HG02981 (cell line): ENCODE data around the gene SLAMF1.
A peak's percentile ranks its signal among the peaks of the same experiment; 100 is the strongest.
"Not testable (repeated sequence)": the region's sequence is repeated elsewhere in the genome, so short reads cannot be mapped to it uniquely, and the experiment has no call there.

Source experiments
- ATAC-seq: cut with Tn5 transposase; IDR thresholded peaks from one replicate; pipeline ENCODE4 v1.9.1; 2021; ENCODE audit warnings: mild to moderate bottlenecking, moderate library complexity; ENCODE audit not compliant: unreplicated experiment

The SLAMF1 gene, protein sequence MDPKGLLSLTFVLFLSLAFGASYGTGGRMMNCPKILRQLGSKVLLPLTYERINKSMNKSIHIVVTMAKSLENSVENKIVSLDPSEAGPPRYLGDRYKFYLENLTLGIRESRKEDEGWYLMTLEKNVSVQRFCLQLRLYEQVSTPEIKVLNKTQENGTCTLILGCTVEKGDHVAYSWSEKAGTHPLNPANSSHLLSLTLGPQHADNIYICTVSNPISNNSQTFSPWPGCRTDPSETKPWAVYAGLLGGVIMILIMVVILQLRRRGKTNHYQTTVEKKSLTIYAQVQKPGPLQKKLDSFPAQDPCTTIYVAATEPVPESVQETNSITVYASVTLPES

DNA sequence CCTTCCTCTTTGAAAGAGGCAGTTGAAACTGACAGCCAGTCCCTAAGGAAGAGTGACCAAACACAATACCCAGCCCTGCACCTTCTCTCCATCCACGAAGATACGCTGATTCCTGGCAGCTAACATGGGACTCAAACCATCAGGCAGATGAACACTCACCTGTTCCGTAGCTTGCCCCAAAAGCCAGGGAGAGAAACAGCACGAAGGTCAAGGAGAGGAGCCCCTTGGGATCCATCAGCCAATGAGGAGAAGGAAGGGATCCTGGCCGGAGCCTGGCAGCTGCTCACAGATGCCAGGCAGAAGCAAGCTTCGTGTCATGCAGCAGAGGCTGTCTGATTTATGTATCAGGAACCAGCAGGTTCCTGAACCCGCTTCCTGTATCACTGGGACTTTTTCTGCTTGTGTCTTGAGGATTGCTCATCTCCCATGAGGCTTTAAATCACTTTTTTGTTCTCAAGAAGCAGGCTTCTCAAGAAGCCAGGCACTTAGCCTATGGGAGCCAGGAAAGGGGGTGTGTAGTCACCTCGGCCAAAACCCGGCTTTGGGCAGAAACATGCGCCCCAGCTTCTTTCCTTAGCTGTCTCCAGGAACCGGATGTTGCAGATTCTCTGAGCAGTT lies at the start of gene SLAMF1:
Gene SLAMF1 (minus strand): TSS at position 334 of the 618 bp plus-strand sequence. CDS start 99 bp downstream, at position 235.
- peak; percentile 62 for ATAC-seq

DNA sequence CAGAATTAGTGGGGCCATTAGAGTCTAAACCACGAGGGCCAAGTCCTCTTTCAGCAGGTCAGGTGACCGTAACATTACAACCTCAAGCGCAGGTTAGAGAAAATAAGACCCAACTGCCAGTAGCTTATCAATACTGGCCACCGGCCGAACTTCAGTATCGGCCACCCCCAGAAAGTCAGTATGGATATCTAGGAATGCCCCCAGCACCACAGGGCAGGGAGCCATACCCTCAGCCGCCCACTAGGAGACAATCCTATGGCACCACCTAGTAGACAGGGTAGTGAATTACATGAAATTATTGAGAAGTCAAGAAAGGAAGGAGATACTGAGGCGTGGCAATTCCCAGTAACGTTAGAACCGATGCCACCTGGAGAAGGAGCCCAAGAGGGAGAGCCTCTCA lies 45.5 kb upstream of the SLAMF1 start:
- not testable (repeated sequence) for ATAC-seq

DNA sequence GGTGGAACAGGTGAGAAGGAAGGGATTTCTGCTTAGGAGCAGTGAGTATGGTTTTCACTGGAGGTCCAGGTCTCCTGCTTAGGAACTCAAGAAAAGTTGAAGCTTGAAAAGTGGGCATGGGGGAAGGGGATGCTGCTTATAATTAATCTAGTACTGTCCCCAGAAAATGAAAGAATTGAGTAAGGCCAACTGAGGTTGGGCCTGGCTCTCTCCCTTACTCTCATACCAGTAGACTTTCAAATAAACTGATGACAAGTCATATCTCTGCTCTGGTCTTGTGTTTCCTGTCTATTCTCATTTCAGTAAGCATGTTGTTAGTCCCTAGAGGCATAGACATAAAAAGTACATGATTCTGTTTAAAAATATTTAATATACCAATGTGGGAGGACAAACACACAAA lies 38.4 kb upstream of the SLAMF1 start:
- peak; percentile 47 for ATAC-seq

DNA sequence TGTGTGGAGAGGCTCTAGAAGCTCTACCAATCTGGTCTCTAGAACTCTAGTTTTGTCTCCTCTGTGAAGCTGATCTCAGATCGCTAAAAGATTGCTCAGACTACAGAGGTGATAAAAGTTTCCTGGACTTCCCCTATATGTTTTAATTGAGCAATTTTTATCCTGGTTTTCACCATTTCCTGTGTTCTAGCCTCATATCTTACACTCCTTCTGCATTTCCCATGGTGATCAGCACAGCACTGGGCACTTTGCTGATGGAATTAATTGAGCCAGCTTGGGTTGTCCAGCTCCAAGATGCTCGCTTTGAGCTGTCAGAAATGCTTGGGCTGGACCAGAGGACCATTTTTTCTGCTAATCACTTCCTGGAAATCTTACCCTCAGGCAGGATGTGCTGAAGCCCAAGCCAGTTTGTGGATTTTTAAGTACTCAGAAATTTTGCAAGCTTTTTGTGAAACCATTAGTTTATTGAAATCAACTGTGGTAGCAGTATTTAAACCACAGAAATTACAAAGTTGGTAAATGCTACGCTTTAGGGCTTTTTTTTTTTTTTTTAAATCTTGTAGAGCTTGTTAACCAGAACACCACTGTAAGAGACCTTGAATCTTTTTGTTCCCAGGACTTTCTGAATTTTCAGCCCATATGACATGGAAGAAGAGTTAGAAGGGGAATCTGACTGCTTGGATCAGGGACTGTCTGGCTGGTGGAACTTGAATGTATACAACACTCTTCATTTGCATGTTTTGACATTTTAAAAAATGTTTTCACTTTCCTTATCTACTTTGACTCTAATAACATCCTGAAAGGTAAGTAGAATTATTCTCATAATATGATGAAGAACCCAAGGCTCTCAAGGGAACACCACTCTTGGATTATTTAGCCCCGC lies 36.4 kb upstream of the SLAMF1 start:
- no peak for ATAC-seq

DNA sequence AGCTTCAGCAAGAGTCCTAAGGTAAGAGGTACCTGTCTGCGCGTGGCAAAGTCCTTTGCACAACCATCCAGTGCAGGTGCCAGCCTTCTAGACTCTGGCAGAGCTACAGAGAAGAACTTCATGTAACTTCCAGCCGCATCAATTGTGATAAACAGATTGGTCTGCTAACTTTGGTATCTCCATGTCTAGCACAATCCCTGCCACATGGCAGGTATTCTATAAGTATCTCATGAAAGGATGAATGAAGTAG lies 35.0 kb upstream of the SLAMF1 start:
- ATAC-seq, result no peak

DNA sequence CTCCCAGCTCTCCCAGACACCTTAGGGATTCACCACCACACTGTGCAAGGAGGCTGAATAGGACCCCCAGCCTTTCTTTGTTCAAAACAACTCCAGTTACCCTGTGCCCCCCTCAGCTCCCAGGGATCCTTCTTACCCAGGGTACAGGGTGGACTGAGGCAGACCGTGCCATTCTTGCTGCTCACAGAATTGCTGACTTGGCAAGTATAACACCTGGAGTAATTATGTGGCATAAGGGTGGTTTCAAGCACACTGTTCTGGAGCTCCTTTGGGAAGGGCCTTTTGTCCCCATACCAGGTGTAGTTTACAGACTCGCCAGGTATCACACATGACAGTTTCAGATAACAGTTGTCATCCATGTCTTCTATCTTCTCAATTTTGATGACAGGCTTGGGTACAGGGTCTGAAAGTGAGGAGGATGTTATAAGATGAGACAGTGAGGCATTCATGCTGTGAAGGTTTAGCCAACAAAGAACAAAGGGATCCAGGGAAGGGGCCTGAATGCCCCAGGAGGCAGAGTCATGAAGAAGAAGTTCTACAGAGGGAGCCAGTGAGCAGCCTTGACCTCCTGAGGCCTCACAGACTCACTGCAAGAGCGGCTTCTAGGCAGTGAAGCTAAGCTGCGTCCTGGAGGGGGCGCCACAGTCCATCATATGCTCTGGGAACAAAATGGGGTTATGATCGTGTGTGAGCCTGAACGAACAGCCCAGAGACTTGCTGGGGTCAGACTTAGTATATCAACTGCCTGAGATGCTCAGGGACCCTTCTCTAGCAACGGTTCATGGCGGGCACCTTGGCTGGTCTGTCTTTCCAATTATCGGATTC lies 34.4 kb upstream of the SLAMF1 start:
- ATAC-seq, result peak; percentile 57

DNA sequence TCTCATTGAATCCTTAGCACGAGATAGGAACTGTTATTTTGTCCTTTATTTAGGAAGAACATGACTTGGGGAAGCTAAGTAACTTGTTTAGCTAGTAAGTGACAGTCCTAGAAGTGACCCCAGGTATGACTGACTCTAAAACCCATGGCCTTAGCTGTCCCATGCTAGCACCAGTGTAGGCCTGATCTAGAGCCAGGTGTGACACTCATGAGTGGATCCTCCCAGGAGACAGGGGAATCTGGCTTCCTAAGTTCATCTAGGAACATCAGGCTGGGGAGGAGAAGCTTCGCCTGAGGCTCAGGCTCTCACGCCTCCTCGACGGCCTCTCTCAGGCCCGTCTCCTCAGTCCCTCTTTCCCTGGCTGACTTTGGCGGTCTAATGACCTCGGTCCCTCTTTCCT lies 33.6 kb upstream of the SLAMF1 start:
- ATAC-seq, result no peak

DNA sequence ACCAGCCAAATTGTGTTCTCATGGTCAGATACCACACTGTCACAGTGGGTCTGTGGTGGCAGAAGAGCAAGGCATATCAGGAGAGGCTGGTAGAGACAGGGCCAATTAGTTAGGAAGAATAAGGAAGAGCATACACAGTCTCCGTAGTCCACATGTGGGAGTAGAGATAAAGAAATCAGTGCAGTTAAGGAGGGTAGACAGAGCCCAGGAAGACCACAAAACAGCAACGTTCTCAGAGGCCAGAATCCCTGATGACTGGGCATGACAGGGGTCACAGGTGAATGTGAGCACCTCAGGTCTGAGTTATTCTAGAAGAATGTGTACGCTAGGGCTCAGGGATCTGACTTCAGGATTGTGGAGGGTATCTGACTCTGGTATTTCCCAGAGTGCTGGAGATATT lies 33.0 kb upstream of the SLAMF1 start:
- no peak for ATAC-seq

DNA sequence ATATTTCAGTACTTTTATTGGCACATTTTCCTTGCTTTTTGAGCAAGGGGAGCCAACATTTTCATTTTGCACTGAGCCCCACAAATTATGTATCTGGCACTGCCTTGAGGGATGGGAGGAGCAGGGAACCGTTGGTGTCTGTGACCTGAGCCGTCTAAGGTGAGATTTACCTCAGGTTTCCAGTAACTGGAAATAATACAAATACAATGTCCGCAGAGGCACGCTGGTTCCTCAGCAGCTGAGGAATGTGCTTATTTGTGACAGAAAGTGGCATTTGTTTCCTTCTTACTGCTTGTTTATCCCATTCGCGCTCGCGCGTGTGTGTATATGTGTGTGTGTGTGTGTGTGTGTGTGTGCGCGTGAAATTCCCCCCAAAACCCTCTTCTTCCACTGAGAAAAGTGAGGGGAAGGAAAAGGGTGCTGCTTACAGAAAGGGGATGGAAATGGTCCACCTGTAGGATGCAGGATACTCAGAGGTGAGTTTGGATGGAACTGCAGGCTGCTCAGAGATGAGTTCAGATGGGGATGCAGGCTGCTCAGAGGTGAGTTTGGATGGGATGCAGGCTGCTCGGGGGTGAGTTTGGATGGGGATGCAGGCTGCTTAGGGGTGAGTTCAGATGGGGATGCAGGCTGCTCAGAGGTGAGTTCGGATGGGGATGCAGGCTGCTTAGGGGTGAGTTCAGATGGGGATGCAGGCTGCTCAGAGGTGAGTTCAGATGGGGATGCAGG lies 30.2 kb upstream of the SLAMF1 start:
- ATAC-seq, result no peak

DNA sequence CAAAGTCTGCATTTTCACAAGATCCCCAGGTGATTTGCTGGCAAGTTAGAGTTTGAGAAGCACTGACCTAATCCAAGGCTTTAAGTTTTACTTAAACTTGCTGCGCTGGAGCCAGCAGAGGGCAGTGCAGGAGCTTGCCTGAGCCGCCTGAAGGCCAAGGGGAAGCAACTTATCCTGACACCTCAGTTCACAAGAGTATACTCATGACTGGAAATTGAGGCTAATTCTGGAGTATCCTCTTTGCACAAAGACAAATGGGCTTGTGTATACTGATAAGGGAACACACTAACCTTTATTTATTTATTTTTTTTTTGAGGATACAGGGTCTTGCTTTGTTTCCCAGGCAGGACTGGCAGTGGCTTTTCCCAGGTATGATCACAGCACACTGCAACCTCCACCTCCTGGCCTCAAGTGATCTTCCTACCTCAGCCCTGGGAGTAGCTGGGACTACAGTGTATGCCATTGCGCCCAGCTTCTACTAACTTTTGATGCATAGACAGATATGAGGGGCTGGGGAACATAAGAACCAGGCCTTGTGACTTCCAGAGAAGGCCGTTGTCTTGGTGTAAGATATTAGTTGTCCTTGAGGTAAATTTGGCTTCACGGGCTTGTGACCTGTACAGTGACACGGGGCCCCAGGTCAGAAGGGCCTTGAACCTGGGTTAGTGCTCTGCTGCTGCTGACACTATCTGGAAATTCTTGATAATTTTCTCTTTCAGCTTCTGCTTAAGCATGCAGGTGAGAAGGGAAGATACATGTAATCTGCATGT lies 29.0 kb upstream of the SLAMF1 start:
- ATAC-seq, result peak; percentile 52

DNA sequence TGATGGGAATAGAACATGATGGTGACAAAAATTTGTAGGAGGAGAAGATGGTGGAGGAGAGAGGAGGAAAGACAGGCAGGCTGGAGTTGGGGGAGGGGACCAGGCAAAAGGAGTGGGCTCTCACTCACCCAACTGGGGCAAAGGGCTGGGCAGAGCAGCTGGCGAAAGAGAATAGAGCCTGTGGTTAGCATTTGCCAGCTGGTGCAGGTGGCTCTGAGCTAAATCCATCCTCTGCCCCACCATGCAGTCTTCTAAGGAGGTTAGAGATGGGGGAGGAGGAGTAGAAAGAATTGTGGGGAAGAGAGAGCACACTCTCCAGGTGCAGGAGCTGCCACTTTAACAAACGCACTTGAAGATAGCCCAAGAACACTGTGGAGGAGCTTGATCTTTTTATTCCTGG lies 27.6 kb upstream of the SLAMF1 start:
- ATAC-seq, result no peak

DNA sequence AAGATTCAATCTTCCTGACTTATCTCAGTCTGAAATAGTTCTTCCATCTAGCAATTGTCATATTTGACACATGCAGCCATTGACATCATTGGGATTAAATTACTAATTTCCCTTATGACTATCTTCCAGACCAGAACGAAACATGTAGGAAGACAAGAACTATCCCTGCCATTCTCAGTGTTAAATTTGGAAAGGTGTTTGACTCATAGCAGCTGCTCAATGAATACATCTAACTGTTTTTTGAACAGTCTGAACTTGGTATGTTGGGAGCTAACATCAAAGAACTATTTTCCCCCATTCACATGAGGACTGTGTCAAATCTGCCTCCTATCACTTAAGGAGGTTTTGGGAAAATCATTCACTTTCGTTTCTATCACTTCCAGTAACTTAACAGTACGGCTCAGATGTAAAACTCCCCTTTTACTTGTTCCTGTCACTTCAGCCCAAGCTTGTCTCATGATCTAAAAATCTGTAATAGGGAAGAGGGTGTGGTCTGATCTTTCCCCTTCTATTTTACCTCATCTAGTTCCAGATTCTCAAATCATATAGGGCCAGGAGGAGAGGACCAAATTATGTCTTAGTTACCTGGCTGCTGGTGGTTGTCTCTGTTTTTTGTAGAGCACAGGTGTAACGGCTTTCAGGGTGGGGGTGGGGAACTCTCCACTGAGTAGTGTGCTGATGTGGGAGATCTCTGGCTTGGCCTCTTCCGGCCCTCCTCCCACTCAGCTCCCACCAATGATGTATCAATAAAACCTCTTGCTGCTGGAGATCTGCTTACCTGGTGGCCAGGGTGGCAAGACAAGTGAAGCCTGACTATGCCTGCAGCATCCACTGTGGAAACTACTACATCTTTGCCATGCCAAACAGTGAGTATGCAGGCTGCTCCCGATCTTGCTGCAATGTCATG lies 26.2 kb upstream of the SLAMF1 start:
- ATAC-seq, result no peak

DNA sequence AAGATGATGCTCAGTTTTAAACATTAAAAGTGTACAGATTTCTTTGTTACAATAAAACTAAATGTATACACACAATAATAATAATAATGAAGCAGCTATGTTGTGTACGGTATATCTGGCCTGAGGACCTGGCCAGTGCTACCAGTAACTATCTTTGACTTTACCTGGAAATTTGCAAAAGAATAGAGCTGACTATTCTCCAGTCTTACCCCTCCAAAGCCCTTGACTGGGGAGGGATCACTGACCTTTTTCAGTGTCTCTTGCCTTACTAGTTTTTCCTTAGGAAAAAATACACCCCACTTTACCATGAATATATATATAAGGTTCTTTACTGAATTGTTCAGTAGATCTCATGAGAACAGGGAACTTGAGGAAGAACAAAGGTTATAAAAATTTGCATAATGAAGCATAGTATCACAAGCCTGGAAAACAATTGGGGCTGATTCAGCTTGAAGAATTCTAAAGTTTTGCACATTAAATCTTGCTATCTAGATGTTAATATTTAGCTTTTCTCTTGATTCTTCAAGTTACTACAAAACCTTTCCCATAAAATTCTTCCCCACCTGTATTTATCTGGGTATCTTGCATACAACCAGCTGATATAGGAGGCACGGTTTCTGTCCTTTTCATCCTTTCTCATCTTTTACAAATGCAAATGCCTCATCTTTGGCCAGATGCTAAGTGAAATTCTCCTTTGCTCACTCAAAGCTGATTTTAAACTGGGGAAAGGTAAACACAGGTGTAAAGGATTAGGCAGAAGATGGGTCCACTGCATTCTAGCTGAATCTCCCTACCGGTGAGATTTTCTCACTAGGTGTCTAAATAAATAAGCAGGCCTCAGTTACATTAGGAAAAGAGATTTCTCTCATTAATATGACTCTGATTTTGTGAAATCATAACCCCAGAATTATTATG lies 25.0 kb upstream of the SLAMF1 start:
- ATAC-seq, result no peak

DNA sequence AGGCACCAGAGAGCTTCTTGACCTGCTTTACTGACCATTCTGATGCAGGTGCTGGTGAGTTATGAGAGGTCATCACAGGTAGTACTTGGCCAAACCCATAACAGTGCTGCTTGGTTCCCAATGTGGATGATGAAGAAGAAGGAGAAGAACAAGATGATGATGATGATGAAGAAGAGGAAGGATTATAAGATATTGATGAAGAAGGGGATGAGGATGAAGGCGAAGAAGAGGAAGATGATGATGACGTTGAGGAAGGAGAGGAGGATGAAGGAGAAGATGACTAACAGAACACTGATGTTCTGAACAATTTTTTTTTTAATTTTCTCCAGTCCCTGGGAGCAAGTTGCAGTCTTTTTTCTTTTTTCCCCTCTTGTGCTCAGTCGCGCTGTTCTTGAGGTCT lies 23.9 kb upstream of the SLAMF1 start:
- ATAC-seq, result no peak

DNA sequence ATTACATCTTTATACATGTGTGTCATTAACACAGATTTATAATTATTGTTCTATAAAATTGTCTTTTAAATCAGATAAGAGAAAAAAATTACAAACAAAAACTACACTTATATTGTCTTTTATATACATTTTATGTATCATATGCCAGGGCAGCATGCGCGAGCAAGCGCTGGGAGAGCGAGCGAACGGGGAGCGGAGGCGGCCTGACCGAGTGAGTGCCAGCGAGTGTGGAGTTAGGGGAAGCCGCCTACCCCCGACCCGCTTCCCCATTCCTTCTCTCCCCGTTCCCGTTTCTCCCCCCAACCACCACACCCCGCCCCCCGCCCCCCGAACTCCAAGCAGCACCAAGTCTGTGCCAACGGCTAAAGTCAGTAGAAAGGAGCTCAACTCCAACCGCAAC lies 23.0 kb upstream of the SLAMF1 start:
- ATAC-seq, result no peak

DNA sequence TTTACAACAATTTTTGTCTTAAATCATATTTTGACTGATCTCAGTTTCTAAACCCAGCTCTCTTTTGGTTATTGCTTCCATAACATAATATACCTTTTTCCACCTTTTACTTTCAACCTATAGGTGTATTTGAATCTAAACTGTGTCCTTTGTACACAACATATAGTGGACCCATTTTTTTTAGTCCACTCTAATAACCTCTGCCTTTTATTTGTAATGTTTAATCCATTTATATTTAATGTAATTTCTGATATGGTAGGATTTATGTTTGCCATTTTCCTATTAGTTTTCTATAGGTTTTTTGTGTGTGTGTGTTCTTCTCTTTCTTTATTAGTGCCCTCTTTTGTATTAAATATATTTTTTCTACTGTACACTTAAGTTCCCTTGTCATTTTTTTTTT lies 22.4 kb upstream of the SLAMF1 start:
- ATAC-seq, result no peak

DNA sequence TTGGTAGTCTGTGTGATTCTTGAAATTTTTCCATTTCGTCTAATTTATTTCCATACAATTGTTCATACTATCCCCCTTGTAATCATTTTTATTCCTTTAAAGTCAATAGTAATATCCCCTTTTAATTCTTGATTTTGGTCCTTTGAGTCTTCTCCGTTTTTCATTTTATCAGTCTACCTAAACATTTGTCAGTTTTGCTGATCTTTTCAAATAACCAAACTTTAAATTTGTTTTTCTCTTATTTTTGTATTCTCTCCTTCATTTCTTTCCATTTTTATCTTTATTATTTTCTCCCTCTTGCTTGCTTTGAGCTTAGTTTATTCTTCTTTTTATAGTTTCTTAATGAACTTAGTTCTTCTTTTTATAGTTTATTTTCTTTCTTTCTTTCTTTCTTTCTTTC lies 21.1 kb upstream of the SLAMF1 start:
- no peak for ATAC-seq

DNA sequence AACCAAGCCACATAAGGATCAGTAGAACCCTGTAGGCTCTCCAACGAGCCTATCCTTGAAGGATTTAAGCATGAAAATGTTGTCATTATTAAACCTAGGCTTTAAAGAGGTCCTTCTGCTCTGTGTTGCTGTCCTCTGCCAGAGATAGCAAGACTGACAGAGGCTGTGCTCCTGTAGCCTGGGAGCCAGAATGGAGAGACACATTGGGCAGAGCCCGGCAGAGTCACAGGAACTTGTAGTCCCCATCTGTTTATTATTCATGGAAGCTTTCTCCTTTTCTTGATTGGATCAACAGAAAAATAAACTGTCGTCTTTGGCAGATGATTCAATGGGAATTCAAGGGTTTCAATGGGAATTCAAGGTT lies 19.2 kb upstream of the SLAMF1 start:
- ATAC-seq, result no peak
